GM23338 (cell line): ENCODE results near the gene NHLH1.

Experiments used
- CREB1 ChIP-seq: fragments of 250-450 bp; sonication (Bioruptor Pico); IDR thresholded peaks from 2 replicates; pipeline ENCODE4 v1.5.0; 2020; ENCODE audit warnings: low read depth, mild to moderate bottlenecking, moderate library complexity
- ETS1 ChIP-seq: IDR thresholded peaks from 2 replicates; pipeline ENCODE4 v1.6.1; 2016; ENCODE audit warnings: antibody characterized with exemption
- EZH2 ChIP-seq: fragments of 200-600 bp; sonication (generic); IDR thresholded peaks from one replicate; pipeline ENCODE4 v1.8.0; 2017; ENCODE audit warnings: antibody characterized with exemption, mild to moderate bottlenecking, low read depth; ENCODE audit not compliant: unreplicated experiment
- EZH2phosphoT487 ChIP-seq: fragments of 200-600 bp; sonication (generic); IDR thresholded peaks from one replicate; pipeline ENCODE4 v1.8.1; 2018; ENCODE audit warnings: antibody characterized with exemption; ENCODE audit not compliant: unreplicated experiment
- POLR2AphosphoS5 ChIP-seq: IDR thresholded peaks from 2 replicates; pipeline ENCODE4 v1.6.1; 2016; ENCODE audit warnings: antibody characterized with exemption, low read depth
- REST ChIP-seq: IDR thresholded peaks from one replicate; pipeline ENCODE4 v1.6.1; 2018; ENCODE audit warnings: antibody characterized with exemption; ENCODE audit not compliant: unreplicated experiment
- STAT1 ChIP-seq: IDR thresholded peaks from one replicate; pipeline ENCODE4 v1.6.1; 2016; ENCODE audit warnings: antibody characterized with exemption; ENCODE audit not compliant: unreplicated experiment
- ZNF331 ChIP-seq: fragments of 250-450 bp; sonication (Bioruptor Pico); IDR thresholded peaks from 2 replicates; pipeline ENCODE4 v1.5.0; 2020; ENCODE audit warnings: low read depth, mild to moderate bottlenecking, moderate library complexity
- ZNF462 ChIP-seq: fragments of 250-450 bp; sonication (Bioruptor Pico); IDR thresholded peaks from 2 replicates; pipeline ENCODE4 v1.5.0; 2020; ENCODE audit warnings: mild to moderate bottlenecking, moderate library complexity
- TF ChIP-seq, protein P1 (sequence below), 2 experiments: fragments of 200-600 bp in 1 of 2; sonication (generic) in 1 of 2; conservative IDR thresholded peaks; 2 replicates each; pipeline versions ENCODE4 v1.5.1 to v1.6.1; 2016 to 2017; ENCODE audit warnings: antibody characterized with exemption in 2 of 2, low read depth in 2 of 2, mild to moderate bottlenecking in 2 of 2, moderate library complexity in 1 of 2

DNA sequence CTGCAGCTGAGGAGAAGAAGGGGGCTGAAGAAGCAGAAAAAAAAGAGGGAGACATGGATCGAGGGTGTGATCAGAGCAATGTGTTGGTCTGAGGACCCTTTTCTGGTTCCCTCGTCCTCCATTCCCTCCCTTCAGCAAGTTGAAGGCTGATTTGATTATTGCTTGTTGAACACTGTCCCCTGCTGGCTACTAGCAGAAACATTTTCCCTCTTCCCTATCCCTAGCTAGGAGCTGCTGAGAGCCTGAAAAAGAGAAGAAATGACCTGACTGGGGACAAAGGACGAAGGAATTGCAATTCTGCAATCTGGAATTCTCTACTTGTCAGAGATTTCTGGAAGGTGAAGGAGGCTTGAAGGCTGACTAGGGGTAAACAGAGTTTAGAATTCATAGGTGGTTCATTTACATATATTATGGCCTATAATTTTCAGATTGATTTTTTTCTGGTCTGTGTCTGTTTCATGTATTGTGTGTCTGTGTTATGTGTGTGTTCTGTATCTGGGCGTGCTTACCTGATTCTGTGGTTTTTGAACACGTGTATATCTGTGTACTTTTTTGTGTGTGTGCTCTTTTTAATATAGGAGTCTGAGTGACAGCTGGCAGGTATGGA lies 9.8 kb downstream of the NHLH1 start:
- TF ChIP-seq, protein P1, sequence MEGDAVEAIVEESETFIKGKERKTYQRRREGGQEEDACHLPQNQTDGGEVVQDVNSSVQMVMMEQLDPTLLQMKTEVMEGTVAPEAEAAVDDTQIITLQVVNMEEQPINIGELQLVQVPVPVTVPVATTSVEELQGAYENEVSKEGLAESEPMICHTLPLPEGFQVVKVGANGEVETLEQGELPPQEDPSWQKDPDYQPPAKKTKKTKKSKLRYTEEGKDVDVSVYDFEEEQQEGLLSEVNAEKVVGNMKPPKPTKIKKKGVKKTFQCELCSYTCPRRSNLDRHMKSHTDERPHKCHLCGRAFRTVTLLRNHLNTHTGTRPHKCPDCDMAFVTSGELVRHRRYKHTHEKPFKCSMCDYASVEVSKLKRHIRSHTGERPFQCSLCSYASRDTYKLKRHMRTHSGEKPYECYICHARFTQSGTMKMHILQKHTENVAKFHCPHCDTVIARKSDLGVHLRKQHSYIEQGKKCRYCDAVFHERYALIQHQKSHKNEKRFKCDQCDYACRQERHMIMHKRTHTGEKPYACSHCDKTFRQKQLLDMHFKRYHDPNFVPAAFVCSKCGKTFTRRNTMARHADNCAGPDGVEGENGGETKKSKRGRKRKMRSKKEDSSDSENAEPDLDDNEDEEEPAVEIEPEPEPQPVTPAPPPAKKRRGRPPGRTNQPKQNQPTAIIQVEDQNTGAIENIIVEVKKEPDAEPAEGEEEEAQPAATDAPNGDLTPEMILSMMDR (conservative IDR thresholded peaks at IDR 0.05; ENCODE audit: low read depth in 2 of 2), result peak; percentile 98 to 99
- TF ChIP-seq EZH2, result no peak
- no peak for TF ChIP-seq POLR2AphosphoS5
- no peak for TF ChIP-seq EZH2phosphoT487
- no peak for TF ChIP-seq ETS1
- no peak for TF ChIP-seq CREB1 (CRISPR knock-in tag)
- 0 out of 2 replicates have a peak, but pooled peaks have one; percentile 53 for TF ChIP-seq ZNF462 (CRISPR knock-in tag)
- no peak for TF ChIP-seq STAT1
- TF ChIP-seq REST, result no peak
- no peak for TF ChIP-seq ZNF331 (CRISPR knock-in tag)
